DOHH2 (cell line): Measurements from ENCODE around the gene DNAI1.

Experiments used
- H3F3A ChIP-seq: fragments of 200-600 bp; sonication (generic), shearing (Covaris generic); 2 replicates; pipeline ENCODE4 v1.6.0; 2016; ENCODE audit warnings: antibody characterized with exemption, mild to moderate bottlenecking; ENCODE audit not compliant: control insufficient read depth, insufficient read depth
- H3K27ac ChIP-seq: fragments of 200-600 bp; sonication (generic); 2 replicates; pipeline ENCODE4 v1.5.1; 2014; ENCODE audit warnings: low read depth, mild to moderate bottlenecking, low read length, moderate library complexity
- H3K27me3 ChIP-seq: fragments of 200-600 bp; sonication (generic); 2 replicates; pipeline ENCODE4 v1.6.1; 2014; ENCODE audit warnings: mild to moderate bottlenecking, low read length, mixed read lengths; ENCODE audit not compliant: control insufficient read depth
- H3K36me3 ChIP-seq: fragments of 200-600 bp; sonication (generic); 2 replicates; pipeline ENCODE4 v1.6.1; 2014; ENCODE audit warnings: mild to moderate bottlenecking, low read length, moderate library complexity, mixed read lengths; ENCODE audit not compliant: control insufficient read depth
- H3K4me1 ChIP-seq: fragments of 200-600 bp; sonication (generic); 2 replicates; pipeline ENCODE4 v1.6.1; 2014; ENCODE audit warnings: mild to moderate bottlenecking, low read length, mixed read lengths; ENCODE audit not compliant: control insufficient read depth
- H3K4me2 ChIP-seq: fragments of 200-600 bp; sonication (generic); 2 replicates; pipeline ENCODE4 v1.6.0; 2014; ENCODE audit warnings: mild to moderate bottlenecking, low read length, moderate library complexity
- H3K4me3 ChIP-seq: fragments of 200-600 bp; sonication (generic); 2 replicates; pipeline ENCODE4 v1.5.1; 2014; ENCODE audit warnings: mild to moderate bottlenecking, low read length, mixed read lengths
- H3K79me2 ChIP-seq: fragments of 200-600 bp; sonication (generic); 2 replicates; pipeline ENCODE4 v1.6.1; 2014; ENCODE audit warnings: mild to moderate bottlenecking, low read length, mixed read lengths; ENCODE audit not compliant: control insufficient read depth
- H3K9me2 ChIP-seq: fragments of 200-600 bp; sonication (generic); replicated peaks from 2 replicates; pipeline ENCODE4 v1.6.1; 2014; ENCODE audit warnings: mild to moderate bottlenecking, low read length, mixed read lengths; ENCODE audit not compliant: control insufficient read depth
- H3K9me3 ChIP-seq: fragments of 200-600 bp; sonication (generic); 2 replicates; pipeline ENCODE4 v1.6.1; 2014; ENCODE audit warnings: antibody characterized with exemption, low read length, mixed read lengths; ENCODE audit not compliant: control insufficient read depth, insufficient read depth
- H4K20me1 ChIP-seq: fragments of 200-600 bp; sonication (generic); 2 replicates; pipeline ENCODE4 v1.6.0; 2014; ENCODE audit warnings: low read depth, mild to moderate bottlenecking, antibody characterized with exemption, low read length, moderate library complexity; ENCODE audit not compliant: control insufficient read depth, insufficient read depth
- CTCF ChIP-seq: fragments of 200-600 bp; sonication (generic); IDR thresholded peaks from one replicate; pipeline ENCODE4 v1.5.1; 2014; ENCODE audit warnings: antibody characterized with exemption, mild to moderate bottlenecking, low read depth, low read length; ENCODE audit not compliant: poor library complexity, severe bottlenecking
- EZH2phosphoT487 ChIP-seq: fragments of 200-600 bp; sonication (generic); IDR thresholded peaks from 2 replicates; pipeline ENCODE4 v1.6.1; 2017; ENCODE audit warnings: borderline replicate concordance, mild to moderate bottlenecking, antibody characterized with exemption, low read length, moderate library complexity, mixed read lengths

The DNAI1 gene

GRCh38 chr9:34551751-34552605, 93.4 kb downstream of the DNAI1 start:
- no peak for TF ChIP-seq EZH2phosphoT487
- no peak for TF ChIP-seq CTCF
- H3K36me3 ChIP-seq, result no peaks in the 10 kb centered on the region
- no peaks in the 10 kb centered on the region for H3F3A ChIP-seq
- no peak overlapping the region for H3K4me2 ChIP-seq
- H3K9me2 ChIP-seq, result no peaks in the 10 kb centered on the region
- no peaks in the 10 kb centered on the region for H3K27me3 ChIP-seq
- no peaks in the 10 kb centered on the region for H3K4me1 ChIP-seq
- no peaks in the 10 kb centered on the region for H3K9me3 ChIP-seq
- no peaks in the 10 kb centered on the region for H4K20me1 ChIP-seq
- H3K79me2 ChIP-seq, result no peaks in the 10 kb centered on the region
- H3K4me3 ChIP-seq, result no peak overlapping the region
- no peak overlapping the region for H3K27ac ChIP-seq

DNA sequence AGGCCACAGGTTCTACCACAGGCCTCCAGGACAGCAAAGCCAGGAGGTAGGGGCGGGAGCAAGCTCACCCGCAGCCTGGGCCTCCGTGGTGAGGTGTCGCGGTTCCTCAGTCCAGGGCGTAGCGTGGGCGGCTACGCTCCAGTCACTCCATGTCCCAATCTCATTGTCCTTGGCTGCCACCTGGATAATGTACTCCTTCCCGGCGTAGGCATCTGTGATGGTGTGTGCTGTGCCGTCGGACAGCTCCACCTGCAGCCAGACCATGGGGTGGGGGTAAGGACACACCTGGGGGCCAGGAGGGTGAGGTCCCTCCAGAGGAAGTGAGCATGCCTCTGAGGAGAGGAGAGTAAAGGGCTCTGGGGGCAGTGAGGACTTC, 94.0 kb downstream of the DNAI1 start:
- no peaks in the 10 kb centered on the region for H3K27me3 ChIP-seq
- no peak for TF ChIP-seq EZH2phosphoT487
- no peak for TF ChIP-seq CTCF
- H3K9me3 ChIP-seq, result no peaks in the 10 kb centered on the region
- H3K79me2 ChIP-seq, result no peaks in the 10 kb centered on the region
- H3K36me3 ChIP-seq, result no peaks in the 10 kb centered on the region
- no peaks in the 10 kb centered on the region for H3F3A ChIP-seq
- H3K9me2 ChIP-seq, result no peaks in the 10 kb centered on the region
- H3K4me2 ChIP-seq, result no peak overlapping the region
- no peak overlapping the region for H3K4me3 ChIP-seq
- H3K27ac ChIP-seq, result no peak overlapping the region
- no peaks in the 10 kb centered on the region for H3K4me1 ChIP-seq
- H4K20me1 ChIP-seq, result no peaks in the 10 kb centered on the region

DNA sequence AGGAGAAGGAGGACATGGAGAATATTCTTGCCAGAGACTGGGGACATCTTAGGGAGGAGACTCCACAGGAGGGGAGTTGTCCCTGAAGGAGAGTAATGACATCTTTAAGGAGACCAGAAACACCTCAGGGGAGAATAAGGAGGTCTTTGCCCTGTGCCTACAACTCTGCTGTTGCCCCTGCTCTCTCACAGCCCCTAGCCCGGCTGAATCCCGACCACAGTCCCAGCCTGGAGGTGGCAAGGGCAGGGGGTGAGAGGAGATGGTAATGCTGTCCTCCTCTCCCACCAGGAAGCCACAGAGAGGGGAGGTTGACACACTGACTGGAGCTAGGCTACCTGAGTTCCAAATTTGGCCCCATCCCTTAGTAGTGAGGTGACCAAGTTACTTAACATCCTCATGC, 94.4 kb downstream of the DNAI1 start:
- Histone ChIP-seq H3K4me2 (no peak overlapping the region), H3K4me3 (no peak overlapping the region), H3K9me3 (no peaks in the 10 kb centered on the region), H3K36me3 (no peaks in the 10 kb centered on the region), H3K27me3 (no peaks in the 10 kb centered on the region), H3F3A (no peaks in the 10 kb centered on the region), H3K9me2 (no peaks in the 10 kb centered on the region), H3K27ac (no peak overlapping the region), H3K79me2 (no peaks in the 10 kb centered on the region), H4K20me1 (no peaks in the 10 kb centered on the region), H3K4me1 (no peaks in the 10 kb centered on the region)
- no peak for TF ChIP-seq EZH2phosphoT487
- TF ChIP-seq CTCF, result no peak
